Gastroesophageal sphincter (tissue), 3 donors: Measurements from ENCODE around the gene ZSWIM6.

ENCODE experiments used
- EP300 ChIP-seq: sonication (generic); formaldehyde crosslinking; IDR thresholded peaks from one replicate; pipeline ENCODE4 v1.6.1; 2017; ENCODE audit warnings: antibody characterized with exemption, mild to moderate bottlenecking
- POLR2A ChIP-seq, 2 donors: fragments of 450-650 bp; IDR thresholded peaks; one replicate each; pipeline ENCODE4 v1.6.1; 2017; ENCODE audit warnings: antibody characterized with exemption in 2 of 2, mild to moderate bottlenecking in 2 of 2, moderate library complexity in 1 of 2
- POLR2AphosphoS5 ChIP-seq: sonication (generic); formaldehyde crosslinking; IDR thresholded peaks from one replicate; pipeline ENCODE4 v1.6.1; 2017; ENCODE audit warnings: antibody characterized with exemption
- TF ChIP-seq, protein P1 (sequence below), 4 experiments: fragments of 200-600 bp in 2 of 4; fragments of 450-650 bp in 2 of 4; sonication (generic) in 1 of 4; IDR thresholded peaks; one replicate each; pipeline ENCODE4 v1.5.1; 2017 to 2019; ENCODE audit warnings: antibody characterized with exemption in 4 of 4, mild to moderate bottlenecking in 2 of 4, moderate library complexity in 2 of 4

DNA sequence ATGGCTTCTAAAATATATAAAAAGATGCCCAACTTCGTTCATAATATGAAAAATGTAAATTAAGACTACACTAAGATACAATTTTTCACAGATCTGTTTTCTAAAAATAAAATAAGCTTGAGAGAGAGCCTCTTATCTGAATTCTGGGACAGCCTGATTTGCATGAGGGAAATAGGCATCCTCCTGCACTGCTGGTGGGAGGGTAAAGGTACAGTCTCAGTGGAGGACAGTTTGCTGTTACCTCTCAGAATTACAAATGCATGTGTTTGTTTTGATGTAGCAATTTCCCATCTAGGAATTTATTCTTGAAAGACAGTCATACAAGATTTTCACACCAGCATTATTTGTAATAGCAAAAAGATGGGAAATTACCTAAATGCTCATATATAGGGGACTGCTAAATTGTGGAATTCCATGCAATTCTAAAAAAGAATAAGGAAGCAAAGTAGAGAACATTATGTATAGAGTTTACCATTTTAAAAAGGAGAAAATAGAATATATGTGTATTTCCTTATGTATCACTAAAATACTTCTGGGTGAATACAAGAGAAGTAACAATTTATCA lies 75.7 kb downstream of the ZSWIM6 start:
- TF ChIP-seq, protein P1, sequence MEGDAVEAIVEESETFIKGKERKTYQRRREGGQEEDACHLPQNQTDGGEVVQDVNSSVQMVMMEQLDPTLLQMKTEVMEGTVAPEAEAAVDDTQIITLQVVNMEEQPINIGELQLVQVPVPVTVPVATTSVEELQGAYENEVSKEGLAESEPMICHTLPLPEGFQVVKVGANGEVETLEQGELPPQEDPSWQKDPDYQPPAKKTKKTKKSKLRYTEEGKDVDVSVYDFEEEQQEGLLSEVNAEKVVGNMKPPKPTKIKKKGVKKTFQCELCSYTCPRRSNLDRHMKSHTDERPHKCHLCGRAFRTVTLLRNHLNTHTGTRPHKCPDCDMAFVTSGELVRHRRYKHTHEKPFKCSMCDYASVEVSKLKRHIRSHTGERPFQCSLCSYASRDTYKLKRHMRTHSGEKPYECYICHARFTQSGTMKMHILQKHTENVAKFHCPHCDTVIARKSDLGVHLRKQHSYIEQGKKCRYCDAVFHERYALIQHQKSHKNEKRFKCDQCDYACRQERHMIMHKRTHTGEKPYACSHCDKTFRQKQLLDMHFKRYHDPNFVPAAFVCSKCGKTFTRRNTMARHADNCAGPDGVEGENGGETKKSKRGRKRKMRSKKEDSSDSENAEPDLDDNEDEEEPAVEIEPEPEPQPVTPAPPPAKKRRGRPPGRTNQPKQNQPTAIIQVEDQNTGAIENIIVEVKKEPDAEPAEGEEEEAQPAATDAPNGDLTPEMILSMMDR (IDR thresholded peaks at IDR 0.05), result no peak
- TF ChIP-seq POLR2AphosphoS5 (no peak), POLR2A (IDR thresholded peaks at IDR 0.05) (no peak), EP300 (no peak)
